ENCODE measurements around the gene FKBP2.
A peak's percentile ranks its signal among the peaks of the same experiment; 100 is the strongest.

The FKBP2 gene

GRCh38 chr11:64240435-64241240 lies at the start of gene FKBP2:
Gene FKBP2 (plus strand): TSS chr11:64241095. CDS start chr11:64242388, 1,293 bp downstream.
- peak; percentile 97 for DNase-seq (ENCODE audit: low read depth)
- peak within 1 kb of the TSS; percentile 84 for H3K4me3 ChIP-seq (replicated peaks; ENCODE audit: low read depth, low read length)
- TF ChIP-seq CTCF (IDR thresholded peaks at IDR 0.05; ENCODE audit: low read length, missing control alignments) = no peak

GRCh38 chr11:64192434-64192833 lies 48.5 kb upstream of the FKBP2 start:
- TF ChIP-seq CTCF (IDR thresholded peaks at IDR 0.05; ENCODE audit: low read length, missing control alignments) = no peak
- H3K4me3 ChIP-seq (replicated peaks; ENCODE audit: low read depth, low read length) = no peak overlapping the region
- no peak for DNase-seq (ENCODE audit: low read depth)

GRCh38 chr11:64196626-64197025 lies 44.3 kb upstream of the FKBP2 start:
- no peak for DNase-seq (ENCODE audit: low read depth)
- no peak overlapping the region for H3K4me3 ChIP-seq (replicated peaks; ENCODE audit: low read depth, low read length)
- TF ChIP-seq CTCF (IDR thresholded peaks at IDR 0.05; ENCODE audit: low read length, missing control alignments) = no peak

GRCh38 chr11:64198511-64198910 lies 42.4 kb upstream of the FKBP2 start:
- no peak for DNase-seq (ENCODE audit: low read depth)
- no peak overlapping the region for H3K4me3 ChIP-seq (replicated peaks; ENCODE audit: low read depth, low read length)
- no peak for TF ChIP-seq CTCF (IDR thresholded peaks at IDR 0.05; ENCODE audit: low read length, missing control alignments)

- TF ChIP-seq CTCF (IDR thresholded peaks at IDR 0.05; ENCODE audit: low read length, missing control alignments) = no peak
- H3K4me3 ChIP-seq (replicated peaks; ENCODE audit: low read depth, low read length) = no peak overlapping the region
- DNase-seq (ENCODE audit: low read depth) = no peak
Measured at GRCh38 chr11:64201543-64201942, 39.4 kb upstream of the FKBP2 start.

GRCh38 chr11:64202992-64203391 lies 37.9 kb upstream of the FKBP2 start:
- no peak for DNase-seq (ENCODE audit: low read depth)
- no peak for TF ChIP-seq CTCF (IDR thresholded peaks at IDR 0.05; ENCODE audit: low read length, missing control alignments)
- no peak overlapping the region for H3K4me3 ChIP-seq (replicated peaks; ENCODE audit: low read depth, low read length)
